ENCODE measurements around the gene OR6F1.
"Not testable (repeated sequence)": the region's sequence is repeated elsewhere in the genome, so short reads cannot be mapped to it uniquely, and the experiment has no call there.

OR6F1 gene

GRCh38 chr1:247716546-247716945 is at the start of gene OR6F1:
Gene OR6F1, minus strand, starts transcription at chr1:247716646. Its CDS starts 3,891 bp downstream, at chr1:247712755.
- no peak for DNase-seq

GRCh38 chr1:247760456-247760855 is 44.0 kb upstream of the OR6F1 start, which contains the start of gene OR1C1:
Gene OR1C1, minus strand, starts transcription at chr1:247760556. Its CDS starts 2,150 bp downstream, at chr1:247758406.
- no peak for DNase-seq

DNA sequence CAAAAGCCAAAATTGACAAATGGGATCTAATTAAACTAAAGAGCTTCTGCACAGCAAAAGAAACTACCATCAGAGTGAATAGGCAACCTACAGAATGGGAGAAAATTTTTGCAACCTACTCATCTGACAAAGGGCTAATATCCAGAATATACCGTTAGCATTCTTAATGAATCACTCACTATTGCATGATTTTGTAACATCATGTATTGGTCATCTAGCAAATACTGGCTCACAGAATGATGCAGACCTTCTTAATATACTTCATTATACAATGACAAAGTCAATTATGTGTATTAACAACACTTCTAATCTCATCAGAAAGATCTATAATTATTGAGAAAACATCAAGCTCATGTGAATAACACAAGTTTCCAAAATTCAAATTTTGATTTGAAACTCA is 37.9 kb upstream of the OR6F1 start:
- not testable (repeated sequence) for DNase-seq

- DNase-seq: no peak
Measured at GRCh38 chr1:247749870-247750269, 33.4 kb upstream of the OR6F1 start.

GRCh38 chr1:247748041-247748440 is 31.6 kb upstream of the OR6F1 start, which contains the start of gene OR14A2:
Gene OR14A2, minus strand, starts transcription at chr1:247748141.
- no peak for DNase-seq

DNA sequence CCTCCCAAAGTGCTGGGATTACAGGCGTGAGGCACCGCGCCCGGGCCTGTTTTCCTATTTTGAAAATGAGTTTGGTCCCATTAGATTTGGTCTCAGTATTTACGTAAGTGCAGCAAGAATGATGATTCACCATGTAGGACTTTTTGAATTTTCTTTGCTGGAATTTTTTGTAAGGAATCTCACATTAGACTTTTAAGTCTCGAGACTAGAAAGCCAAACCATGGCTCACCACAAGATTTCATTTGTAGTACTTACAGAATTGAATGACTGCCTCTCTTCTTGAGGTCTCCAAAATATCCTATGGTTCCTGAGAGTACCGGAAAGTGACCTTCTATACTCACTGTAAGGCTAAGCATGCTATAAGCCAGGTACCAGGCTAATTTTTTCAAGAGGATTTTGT is 31.2 kb upstream of the OR6F1 start:
- no peak for DNase-seq

- DNase-seq: no peak
Measured at GRCh38 chr1:247746391-247746935, 30.0 kb upstream of the OR6F1 start.

DNA sequence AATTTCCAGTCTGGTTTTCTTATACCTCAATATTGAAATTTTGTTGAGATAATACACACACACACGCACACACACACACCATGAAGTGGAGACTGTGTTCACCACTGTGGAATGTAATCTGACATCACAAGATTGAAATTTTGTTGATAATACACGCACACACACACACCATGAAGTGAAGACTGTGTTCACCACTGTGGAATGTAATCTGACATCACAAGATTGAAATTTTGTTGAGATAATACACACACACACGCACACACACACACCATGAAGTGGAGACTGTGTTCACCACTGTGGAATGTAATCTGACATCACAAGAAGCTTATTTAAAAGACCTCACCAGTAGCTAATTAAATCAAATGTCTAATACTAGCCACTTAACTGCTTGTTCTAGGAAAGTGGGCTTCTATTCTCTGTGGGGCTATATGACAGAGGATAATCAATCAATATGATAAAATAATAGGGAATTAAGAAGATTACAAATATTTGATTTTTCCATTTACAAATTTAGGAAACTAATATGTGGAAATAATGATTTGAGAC is 25.8 kb upstream of the OR6F1 start:
- DNase-seq: not testable (repeated sequence)

DNA sequence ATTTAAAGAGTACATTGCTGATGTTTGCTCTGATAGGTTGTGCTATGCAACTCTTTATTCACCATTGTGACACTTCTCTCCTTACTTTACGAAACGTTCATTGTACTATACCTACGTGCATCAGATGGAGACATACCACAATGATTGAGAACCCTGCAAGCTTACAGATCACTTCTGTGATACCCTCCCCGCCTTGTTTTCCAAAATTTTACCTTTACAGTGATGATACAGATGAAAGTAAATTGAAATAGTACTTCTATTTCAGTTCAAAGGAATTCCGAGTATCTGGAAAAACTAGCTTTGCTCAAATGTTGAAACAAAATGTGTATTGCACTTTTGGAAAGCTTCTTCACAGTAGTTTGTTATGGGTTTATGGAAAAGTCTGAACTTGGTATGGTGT is 25.3 kb upstream of the OR6F1 start:
- DNase-seq: no peak

GRCh38 chr1:247740721-247741120 is 24.3 kb upstream of the OR6F1 start:
- no peak for DNase-seq

DNA sequence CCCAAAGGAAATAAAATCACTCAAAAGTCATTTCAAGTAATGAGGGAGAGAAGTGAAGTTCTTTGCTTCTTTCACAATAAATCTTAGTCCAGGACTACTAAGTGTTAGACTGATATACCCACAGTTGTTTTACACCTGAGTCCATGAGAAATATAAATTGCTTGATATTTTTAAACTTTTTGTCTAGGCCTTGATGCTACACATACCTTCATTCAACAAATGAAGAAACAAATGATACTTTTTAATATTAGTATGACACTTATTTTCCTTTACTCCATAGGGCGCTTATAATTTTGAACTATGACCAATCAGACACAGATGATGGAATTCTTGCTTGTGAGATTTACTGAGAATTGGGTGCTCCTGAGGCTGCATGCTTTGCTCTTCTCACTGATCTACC is 21.9 kb upstream of the OR6F1 start, which contains the start of gene OR14K1:
TSS of gene OR14K1 (plus strand) at position 301 of the 400 bp plus-strand sequence. CDS start at position 301, 0 bp downstream.
- no peak for DNase-seq

- DNase-seq: no peak
Measured at GRCh38 chr1:247721222-247721621, 4.8 kb upstream of the OR6F1 start.

GRCh38 chr1:247713753-247714152 is 2.7 kb downstream of the OR6F1 start:
- no peak for DNase-seq

DNA sequence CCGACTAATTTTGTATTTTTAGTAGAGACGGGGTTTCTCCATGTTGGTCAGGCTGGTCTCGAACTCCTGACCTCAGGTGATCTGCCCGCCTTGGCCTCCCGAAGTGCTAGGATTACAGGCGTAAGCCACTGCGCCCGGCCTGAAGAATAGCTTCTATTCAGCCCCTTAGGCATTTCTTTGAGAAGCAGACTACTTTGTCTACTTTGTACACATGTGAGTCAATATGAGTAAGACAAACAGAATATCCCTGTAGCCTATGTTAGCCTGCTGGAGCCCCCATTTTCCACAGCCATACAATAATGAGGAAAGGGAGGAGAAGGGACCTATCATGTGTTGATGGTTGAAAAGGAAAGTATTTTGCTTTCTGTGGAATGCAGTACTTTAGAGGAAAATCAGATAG is 5.8 kb downstream of the OR6F1 start:
- not testable (repeated sequence) for DNase-seq

DNA sequence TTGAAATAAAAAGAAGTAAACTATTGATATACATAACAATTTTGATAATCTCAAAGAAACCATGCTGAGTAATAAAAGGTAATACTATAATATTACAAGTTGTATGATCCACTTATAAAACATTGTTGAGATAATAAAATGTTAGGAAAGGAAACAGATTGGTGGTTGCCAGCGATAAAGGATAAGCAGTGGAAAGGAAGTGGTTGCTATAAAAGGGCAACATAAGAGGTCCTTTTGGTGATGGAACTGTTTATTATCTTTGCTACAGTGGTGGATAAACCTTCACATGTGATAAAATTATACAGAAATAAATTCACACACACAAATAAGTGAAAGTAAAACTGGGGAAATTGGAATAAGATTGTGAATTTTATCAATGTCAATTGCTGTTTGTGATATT is 15.1 kb downstream of the OR6F1 start:
- DNase-seq: no peak

GRCh38 chr1:247681288-247681897 is 35.1 kb downstream of the OR6F1 start:
- peak; percentile 33 for DNase-seq

DNA sequence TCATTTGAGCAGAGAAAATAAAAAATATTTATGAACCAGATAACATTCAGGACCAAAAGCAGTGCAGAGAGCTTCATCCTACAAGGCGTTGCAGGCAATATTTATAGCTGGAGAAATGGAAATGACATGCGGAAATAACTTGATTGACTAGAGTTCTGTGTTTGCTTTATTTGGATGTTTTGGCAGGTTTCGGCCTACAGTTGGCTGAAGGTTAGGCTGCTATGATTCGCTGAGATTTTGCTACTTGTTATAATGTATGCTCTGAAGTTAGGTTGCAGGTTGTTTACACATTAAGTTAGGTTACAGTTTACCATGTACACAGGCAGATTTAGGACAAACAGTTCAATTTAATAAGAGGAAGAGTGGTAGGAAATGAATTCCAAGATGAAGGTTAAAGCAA is 36.3 kb downstream of the OR6F1 start:
- DNase-seq: no peak

- DNase-seq: no peak
Measured at GRCh38 chr1:247679639-247680038, 36.8 kb downstream of the OR6F1 start, which contains the start of gene OR13G1. Gene OR13G1, minus strand, starts transcription at chr1:247679739. Its CDS starts 6,698 bp downstream, at chr1:247673041.

DNA sequence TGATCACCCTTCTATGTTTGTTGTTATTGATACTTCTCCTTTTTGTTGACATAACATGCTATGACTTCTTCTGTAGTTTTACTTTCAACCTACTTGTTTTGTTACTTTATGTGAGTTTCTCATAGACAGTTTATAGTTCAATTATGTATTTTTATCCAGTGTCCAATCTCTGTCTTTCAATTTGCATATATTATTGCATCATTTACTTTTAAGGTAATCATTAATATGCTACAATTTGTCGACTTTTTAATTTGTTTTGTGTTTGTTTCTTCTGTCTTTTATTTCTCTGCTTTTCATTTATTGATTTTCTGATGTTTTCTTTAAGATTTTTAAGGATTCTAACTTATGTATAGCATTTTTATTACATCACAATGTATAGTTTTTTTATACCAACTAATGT is 47.2 kb downstream of the OR6F1 start:
- DNase-seq: no peak
